ENCODE results near the gene ATP1B1.

Gene ATP1B1

GRCh38 chr1:169094897-169095569 is 11.5 kb upstream of the ATP1B1 start:
- no peak for DNase-seq

- DNase-seq = no peak
Observed at GRCh38 chr1:169098380-169098779, 8.1 kb upstream of the ATP1B1 start.

GRCh38 chr1:169099561-169099960 is 6.9 kb upstream of the ATP1B1 start:
- no peak for DNase-seq

GRCh38 chr1:169100208-169100607 is 6.3 kb upstream of the ATP1B1 start:
- DNase-seq = peak in 1 of 51 donors; percentile 30

GRCh38 chr1:169100651-169101088 is 5.8 kb upstream of the ATP1B1 start:
- DNase-seq = no peak

- peak in 26 of 51 donors; percentile 20 to 79 (median 44) for DNase-seq
Observed at GRCh38 chr1:169102567-169102966, 3.9 kb upstream of the ATP1B1 start.

- no peak for DNase-seq
Observed at GRCh38 chr1:169103002-169103401, 3.5 kb upstream of the ATP1B1 start.

- peak in 2 of 51 donors; percentile 13 to 35 for DNase-seq
Observed at GRCh38 chr1:169103480-169103893, 3.0 kb upstream of the ATP1B1 start.

GRCh38 chr1:169105087-169105433 is 1.4 kb upstream of the ATP1B1 start:
- DNase-seq = peak in 3 of 51 donors; percentile 52 to 73 (median 59)

GRCh38 chr1:169105434-169106094 is 926 bp upstream of the ATP1B1 start:
- DNase-seq = peak in 42 of 51 donors; percentile 34 to 96 (median 78)

GRCh38 chr1:169106921-169107602 is 572 bp downstream of the ATP1B1 start:
- DNase-seq = peak in 5 of 51 donors; percentile 38 to 59 (median 51)

- DNase-seq = peak in 15 of 51 donors; percentile 15 to 59 (median 29)
Observed at GRCh38 chr1:169107603-169108208, 1.2 kb downstream of the ATP1B1 start.

GRCh38 chr1:169108223-169108622 is 1.7 kb downstream of the ATP1B1 start:
- DNase-seq = no peak

GRCh38 chr1:169108863-169109560 is 2.5 kb downstream of the ATP1B1 start:
- DNase-seq = peak in 17 of 51 donors; percentile 25 to 73 (median 41)

- DNase-seq = peak in 29 of 51 donors; percentile 13 to 81 (median 41)
Observed at GRCh38 chr1:169109561-169110134, 3.2 kb downstream of the ATP1B1 start.

DNA sequence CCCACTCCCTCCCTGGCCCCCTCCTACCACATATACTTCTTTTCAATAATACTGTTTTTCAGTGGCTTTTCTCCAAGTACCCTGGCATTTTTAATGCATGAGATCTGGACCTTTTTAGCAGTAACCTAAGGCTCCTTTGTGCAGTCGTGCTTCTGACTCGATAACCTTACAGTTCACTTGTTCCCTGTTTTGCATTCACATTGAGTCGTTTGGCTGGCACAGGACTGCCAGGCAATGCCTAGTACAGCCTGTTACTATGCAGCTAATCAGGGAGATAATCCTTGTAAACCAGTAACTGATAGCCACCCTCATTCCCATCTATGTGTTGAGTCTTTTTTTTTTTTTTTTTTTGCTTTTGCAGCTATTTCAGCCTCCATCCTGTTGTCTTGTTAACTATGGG is 3.7 kb downstream of the ATP1B1 start:
- DNase-seq = peak in 3 of 51 donors; percentile 29 to 51 (median 40)

- peak in 1 of 51 donors; percentile 25 for DNase-seq
Observed at GRCh38 chr1:169110689-169111447, 4.4 kb downstream of the ATP1B1 start.

- DNase-seq = no peak
Observed at GRCh38 chr1:169111472-169111871, 5.0 kb downstream of the ATP1B1 start.

- DNase-seq = no peak
Observed at GRCh38 chr1:169112241-169112640, 5.8 kb downstream of the ATP1B1 start.

DNA sequence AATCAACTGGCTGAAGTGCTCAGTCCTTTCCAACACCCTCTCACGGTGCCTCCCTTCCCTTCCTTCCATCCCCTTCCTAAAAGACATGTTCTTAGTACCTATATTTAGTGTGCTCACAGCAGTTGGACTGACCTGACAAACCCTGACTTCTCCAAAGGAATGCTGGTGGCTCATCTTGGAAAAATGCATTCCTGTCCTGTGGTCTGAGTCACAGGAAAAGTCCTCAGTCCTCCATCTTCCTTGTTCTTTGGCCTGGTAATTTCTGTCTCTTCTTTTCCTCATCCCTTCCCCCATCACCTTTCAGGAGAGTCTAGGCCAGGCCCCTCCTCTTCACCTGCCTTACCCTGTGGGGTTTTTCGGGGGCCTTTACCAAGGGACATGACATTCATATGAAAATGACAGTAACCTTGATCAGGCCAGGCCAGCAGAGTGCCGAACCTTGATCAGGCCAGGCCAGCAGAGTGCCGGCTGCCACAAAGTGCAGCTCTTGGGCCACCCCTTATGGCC is 7.2 kb downstream of the ATP1B1 start:
- DNase-seq = no peak

Data from hypothalamus (tissue), 51 donors.